GM18505 (cell line): ENCODE results near the gene EXOC3L1.

Experiments
- ATAC-seq: cut with Tn5 transposase; IDR thresholded peaks from one replicate; pipeline ENCODE4 v1.9.1; 2021; ENCODE audit not compliant: unreplicated experiment
- POLR2A ChIP-seq: IDR thresholded peaks from 4 replicates; pipeline ENCODE4 v1.6.1; 2011; ENCODE audit warnings: borderline replicate concordance; ENCODE audit not compliant: insufficient read depth, insufficient read length; ENCODE audit errors: extremely low read depth

Gene EXOC3L1

GRCh38 chr16:67198238-67198734 is 8.3 kb upstream of the EXOC3L1 start:
- no peak for TF ChIP-seq POLR2A
- ATAC-seq, result no peak

DNA sequence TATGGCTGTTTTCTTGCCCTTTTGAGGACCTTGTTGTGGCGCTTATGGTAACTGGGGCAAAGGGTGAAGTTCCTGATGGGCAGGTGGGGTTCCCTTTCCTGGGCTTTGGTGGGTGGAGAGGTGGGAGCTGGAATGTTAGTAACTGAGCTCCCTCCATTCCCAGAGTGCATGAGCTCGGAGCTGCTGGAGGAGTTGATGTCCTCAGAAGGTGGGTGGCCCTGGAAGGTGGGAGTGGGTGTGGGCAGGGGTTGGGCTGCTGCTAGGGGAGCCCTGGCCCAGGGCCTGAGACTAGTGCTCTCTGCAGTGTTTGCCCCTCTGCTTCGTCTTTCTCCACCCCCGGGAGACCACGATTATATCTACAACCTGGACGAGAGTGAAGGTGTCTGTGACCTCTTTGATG is 7.8 kb upstream of the EXOC3L1 start:
- no peak for TF ChIP-seq POLR2A
- no peak for ATAC-seq

DNA sequence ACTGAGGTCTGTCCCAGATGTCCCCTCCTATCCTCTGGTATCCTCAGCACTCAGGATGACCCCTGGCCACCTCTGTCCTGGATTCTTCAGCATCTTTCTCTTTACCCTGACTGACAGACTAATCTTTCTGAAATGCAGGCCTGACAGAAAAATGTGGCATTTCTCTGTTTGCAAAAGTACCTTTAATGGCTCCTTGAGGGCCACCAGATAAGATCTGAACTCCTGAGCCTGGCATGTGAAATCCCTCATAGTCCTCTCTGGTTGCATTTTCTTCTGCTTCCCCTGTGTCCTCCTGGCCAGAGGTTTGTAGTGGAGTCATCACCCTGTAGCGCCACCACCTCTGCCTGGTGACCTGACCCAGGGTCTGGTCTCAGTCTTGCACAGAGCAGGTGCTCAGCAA is 6.9 kb upstream of the EXOC3L1 start:
- no peak for TF ChIP-seq POLR2A
- no peak for ATAC-seq

GRCh38 chr16:67195676-67196075 is 5.7 kb upstream of the EXOC3L1 start:
- TF ChIP-seq POLR2A, result no peak
- ATAC-seq, result no peak

GRCh38 chr16:67194260-67194659 is 4.3 kb upstream of the EXOC3L1 start:
- no peak for TF ChIP-seq POLR2A
- no peak for ATAC-seq

DNA sequence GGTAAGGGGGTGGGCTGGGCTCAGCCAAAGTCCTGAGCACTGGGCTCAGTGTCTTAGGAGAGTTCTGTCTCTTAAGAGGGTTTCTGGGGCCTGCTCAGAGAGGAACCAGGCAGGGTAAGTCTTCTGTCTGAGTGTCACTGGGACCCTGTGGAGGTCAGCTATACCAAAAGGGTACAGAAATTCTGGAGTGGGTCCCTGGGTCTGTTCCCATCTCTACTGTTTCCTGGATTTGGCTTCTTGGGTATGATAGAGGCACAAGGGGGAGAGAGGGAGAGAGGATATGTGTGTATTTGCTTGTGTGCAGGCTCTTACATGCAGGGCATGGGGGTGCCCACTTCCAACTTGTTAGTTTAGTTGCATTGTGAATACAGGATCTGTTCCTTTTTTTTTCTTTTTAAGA is 3.6 kb upstream of the EXOC3L1 start:
- TF ChIP-seq POLR2A, result no peak
- no peak for ATAC-seq

- no peak for TF ChIP-seq POLR2A
- ATAC-seq, result no peak
Measured at GRCh38 chr16:67192781-67193361, 2.9 kb upstream of the EXOC3L1 start.

DNA sequence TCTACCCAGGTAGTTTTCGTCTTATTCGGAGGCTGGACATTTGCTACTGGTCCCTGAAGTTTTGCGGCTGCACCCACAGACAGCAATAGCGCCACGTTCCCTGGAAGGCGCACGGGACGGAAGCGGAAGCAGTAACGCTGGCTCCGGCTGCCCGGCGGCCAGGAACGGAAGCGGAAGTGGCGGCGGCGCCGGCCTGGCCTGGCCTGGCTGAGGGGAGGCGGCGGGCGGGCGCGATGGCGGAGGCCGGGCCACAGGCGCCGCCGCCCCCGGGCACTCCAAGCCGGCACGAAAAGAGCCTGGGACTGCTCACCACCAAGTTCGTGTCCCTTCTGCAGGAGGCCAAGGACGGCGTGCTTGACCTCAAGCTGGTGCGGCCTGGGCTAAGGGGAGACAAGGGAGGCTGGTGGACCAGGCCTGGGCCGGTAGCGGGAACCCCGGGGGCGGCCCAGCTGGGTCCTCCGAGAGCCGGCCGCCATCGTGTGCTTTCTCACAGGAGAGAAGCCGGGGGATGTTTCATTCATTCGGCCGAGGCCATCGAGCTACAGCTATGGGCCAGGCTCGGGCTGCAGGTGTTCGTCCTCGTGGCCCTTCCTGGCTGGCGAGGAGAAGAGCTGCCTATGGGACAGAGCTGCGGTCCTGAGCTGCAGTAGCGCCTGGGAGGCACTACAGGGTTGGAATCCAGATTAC is 2.2 kb upstream of the EXOC3L1 start, which contains the start of gene E2F4:
Gene E2F4, plus strand, starts transcription at position 161 of the 687 bp plus-strand sequence. Its CDS starts 73 bp downstream, at position 234.
- TF ChIP-seq POLR2A, result peak; percentile 87
- ATAC-seq, result peak; percentile 82

DNA sequence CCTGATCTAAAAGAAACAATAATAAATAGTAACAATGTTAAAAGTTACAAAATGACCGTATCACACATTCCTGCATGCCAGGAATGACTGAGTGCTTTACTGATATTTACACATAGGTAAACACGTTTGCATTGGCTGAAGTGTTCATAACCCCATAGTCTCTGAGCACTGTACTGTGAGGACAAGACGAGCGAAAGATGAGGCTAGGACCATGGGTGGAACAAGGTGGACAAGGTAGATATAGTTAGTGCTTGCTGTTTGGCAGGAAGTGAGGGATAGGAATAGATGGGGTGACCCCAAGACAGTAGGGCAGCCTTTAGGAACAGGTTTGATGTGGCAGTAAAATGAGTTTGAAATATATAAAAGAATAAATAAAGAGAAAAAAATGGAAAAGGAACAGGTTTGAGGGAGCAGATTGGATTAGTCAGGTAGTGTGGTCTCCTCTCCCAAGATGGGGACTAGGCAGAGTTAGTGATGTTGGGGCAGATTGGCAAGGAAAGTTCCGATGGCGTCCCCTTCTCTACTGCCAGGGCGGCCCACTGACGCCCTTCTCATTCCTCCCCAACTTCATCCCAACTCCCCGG is 1.6 kb upstream of the EXOC3L1 start:
- no peak for ATAC-seq
- TF ChIP-seq POLR2A, result no peak

DNA sequence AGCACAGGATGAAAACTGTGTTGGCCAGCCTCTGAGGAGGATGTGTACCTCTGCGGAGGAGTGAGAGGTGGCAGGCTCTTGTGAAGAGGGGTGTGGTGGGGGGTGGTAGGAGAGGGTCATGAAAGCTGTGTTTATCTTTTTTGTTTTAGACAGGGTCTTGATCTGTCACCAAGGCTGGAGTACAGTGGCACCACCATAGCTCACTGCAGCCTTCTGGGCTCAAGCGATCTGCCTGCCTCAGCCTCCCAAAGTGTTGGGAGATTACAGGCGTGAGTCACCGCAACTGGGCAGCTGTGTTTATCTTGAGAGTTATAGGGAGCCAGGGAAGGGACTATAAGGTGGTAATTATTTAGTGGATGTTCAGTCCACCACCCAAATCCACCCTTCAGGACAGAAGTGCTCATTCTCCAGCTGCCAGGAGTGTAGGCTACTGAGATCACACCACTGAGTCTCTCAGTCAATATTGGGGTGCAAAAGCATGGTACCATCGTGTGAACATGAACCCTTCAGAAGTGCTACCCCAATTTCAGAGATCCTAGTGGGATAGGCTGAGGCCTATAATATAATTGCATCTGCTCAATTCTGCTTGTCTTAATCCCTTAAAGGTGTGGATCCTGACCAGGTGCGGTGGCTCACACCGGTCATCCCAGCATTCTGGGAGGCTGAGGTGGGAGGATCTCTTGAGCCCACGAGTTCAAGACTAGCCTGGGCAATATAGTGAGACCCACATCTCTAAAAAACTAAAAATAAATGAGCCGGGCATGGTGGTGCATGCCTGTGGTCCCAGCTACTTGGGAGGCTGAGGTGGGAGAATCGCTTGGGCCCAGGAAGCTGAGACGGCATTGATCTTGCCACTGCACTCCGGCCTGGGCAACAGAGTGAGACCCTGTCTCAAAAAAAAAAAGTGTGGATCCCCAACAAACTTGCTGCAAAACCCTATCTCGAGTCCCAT is 788 bp upstream of the EXOC3L1 start:
- no peak for TF ChIP-seq POLR2A
- no peak for ATAC-seq

DNA sequence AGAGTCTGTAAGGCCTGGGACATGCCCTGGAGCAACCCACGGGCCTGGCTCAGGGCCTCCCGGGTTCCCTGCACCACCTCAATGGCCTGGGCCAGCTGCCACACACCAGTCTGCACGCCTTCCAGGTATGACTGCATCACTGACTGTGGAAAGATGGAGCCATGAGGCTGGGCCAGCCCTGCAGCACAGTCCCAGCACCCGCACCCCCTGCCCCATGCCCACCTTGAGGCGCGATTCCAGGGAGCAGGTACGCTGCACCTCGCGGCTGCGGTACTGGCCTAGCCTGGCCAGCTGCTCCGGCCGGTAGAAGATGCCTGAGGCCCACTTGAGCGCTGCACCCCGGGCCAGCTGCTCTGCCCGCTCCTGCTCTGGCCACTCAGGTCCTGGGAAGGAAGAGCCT is 1.1 kb downstream of the EXOC3L1 start:
- no peak for TF ChIP-seq POLR2A
- no peak for ATAC-seq

DNA sequence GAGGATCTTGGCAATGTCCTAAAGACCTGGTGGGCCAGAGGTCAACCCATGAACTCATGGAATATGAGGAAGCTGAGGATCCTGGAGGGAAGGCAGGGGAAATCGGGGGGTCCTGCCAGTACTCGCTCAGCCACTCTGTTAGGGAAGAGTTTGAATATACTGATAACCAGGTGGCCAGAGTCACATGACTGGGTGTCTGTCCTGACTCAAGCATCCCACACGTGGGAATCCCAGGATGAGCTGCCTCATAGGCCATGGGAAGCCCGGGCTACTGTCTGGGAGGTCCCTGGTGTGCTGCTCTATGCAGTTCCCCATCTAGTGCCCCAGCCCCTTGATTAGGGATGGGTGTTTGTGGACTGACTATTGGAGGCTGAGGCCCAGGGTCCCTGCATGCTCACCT is 1.6 kb downstream of the EXOC3L1 start:
- TF ChIP-seq POLR2A, result no peak
- no peak for ATAC-seq
